ENCODE results near the gene UBAP1L. TPM values are rescaled to one million over a fixed set of nuclear protein-coding genes. Genes with fewer than 3 reads are reported as not detected.

The UBAP1L gene
- total RNA-seq, 1 donor from 2014 or later, result 1.8 TPM

DNA sequence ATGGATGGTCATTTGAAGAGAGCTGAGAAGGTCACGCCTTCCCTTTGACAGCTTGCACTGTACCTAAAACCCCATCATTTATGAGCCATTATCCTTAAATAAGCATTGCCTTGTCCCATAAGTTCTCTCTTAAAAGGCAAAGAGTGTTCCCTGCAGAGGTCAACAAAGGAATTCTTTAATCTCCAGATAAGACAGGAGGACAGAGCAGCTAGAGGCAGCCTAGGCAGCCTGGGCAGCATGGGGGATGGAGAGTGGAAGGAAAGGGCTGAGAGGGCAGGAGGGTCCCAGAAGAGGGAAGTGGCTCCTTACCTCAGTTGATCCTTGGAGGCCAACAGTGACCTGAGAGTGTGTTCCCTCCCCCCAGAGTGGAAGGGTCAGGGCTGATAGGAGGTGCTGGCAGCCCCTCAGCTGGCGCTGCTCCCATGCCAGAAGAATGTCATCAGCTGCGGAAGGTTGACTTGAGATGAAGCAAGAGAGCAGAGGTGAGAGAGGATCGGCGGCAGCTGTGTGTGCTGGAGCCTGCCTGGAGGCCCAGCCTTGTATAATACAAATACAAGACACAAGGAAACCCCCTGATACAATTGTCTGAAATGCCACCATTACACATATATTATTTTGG is 25.7 kb downstream of the UBAP1L start:
- Mint-ChIP-seq H3K27ac (ENCODE audit: unreplicated experiment) (no peak overlapping the region), H3K9me3 (ENCODE audit: unreplicated experiment) (no peaks in the 10 kb centered on the region), H3K36me3 (ENCODE audit: low read depth, unreplicated experiment) (peaks cover 6% of the 10 kb centered on the region), H3K27me3 (ENCODE audit: low read depth, unreplicated experiment) (peaks cover 55% of the 10 kb centered on the region), H3K4me1 (ENCODE audit: low read depth, unreplicated experiment) (peaks cover 2% of the 10 kb centered on the region), H3K4me3 (ENCODE audit: unreplicated experiment) (no peak overlapping the region)
- Histone ChIP-seq H3K27ac (ENCODE audit: low read depth, low read length) (no peak overlapping the region), H3K27me3 (ENCODE audit: insufficient read depth, low read length) (peaks cover 12% of the 10 kb centered on the region), H3K9ac (ENCODE audit: low read length) (no peak overlapping the region), H3K4me2 (ENCODE audit: low read length) (no peak overlapping the region), H3K4me1 (ENCODE audit: insufficient read depth, low read length) (no peaks in the 10 kb centered on the region), H3K36me3 (ENCODE audit: insufficient read depth, low read length) (no peaks in the 10 kb centered on the region), H4K20me1 (ENCODE audit: insufficient read depth, low read length) (no peaks in the 10 kb centered on the region), H3K4me3 (ENCODE audit: insufficient read depth, low read depth, low read length) (no peak overlapping the region), H3K79me2 (ENCODE audit: insufficient read depth, low read length) (no peaks in the 10 kb centered on the region), H3K9me3 (ENCODE audit: insufficient read depth, low read depth, low read length) (no peaks in the 10 kb centered on the region), H2AFZ (ENCODE audit: low read depth, low read length) (no peak overlapping the region)
- no peak for TF ChIP-seq EZH2 (IDR thresholded peaks at IDR 0.05; ENCODE audit: insufficient read depth, low read length)
- TF ChIP-seq, protein P1, sequence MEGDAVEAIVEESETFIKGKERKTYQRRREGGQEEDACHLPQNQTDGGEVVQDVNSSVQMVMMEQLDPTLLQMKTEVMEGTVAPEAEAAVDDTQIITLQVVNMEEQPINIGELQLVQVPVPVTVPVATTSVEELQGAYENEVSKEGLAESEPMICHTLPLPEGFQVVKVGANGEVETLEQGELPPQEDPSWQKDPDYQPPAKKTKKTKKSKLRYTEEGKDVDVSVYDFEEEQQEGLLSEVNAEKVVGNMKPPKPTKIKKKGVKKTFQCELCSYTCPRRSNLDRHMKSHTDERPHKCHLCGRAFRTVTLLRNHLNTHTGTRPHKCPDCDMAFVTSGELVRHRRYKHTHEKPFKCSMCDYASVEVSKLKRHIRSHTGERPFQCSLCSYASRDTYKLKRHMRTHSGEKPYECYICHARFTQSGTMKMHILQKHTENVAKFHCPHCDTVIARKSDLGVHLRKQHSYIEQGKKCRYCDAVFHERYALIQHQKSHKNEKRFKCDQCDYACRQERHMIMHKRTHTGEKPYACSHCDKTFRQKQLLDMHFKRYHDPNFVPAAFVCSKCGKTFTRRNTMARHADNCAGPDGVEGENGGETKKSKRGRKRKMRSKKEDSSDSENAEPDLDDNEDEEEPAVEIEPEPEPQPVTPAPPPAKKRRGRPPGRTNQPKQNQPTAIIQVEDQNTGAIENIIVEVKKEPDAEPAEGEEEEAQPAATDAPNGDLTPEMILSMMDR (IDR thresholded peaks at IDR 0.05; ENCODE audit: insufficient read depth, low read depth, low read length), result no peak
- FAIRE-seq (no peak), DNase-seq (ENCODE audit: low read depth) (no peak)

DNA sequence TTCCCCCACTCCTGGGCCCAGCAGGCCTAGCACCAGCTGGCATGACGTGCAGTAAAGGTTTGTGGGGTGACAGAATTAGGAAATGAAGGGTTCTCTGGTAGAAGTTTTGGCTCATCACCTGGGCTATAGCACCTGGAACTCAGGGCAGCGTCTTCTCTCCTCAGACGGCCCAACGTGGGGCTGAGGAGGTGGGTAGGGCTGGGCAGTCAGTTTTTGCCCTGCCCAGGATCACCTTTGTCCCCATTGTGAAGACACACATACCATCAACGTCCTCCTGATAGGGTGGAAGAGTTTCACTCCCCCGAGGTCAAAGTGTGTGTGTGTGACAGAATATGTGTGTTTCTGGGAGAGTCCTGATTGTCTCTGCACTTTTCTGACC is 26.4 kb downstream of the UBAP1L start:
- H3K4me3 Mint-ChIP-seq (ENCODE audit: unreplicated experiment), result no peak overlapping the region
- Histone ChIP-seq H3K4me1 (ENCODE audit: insufficient read depth, low read length) (no peaks in the 10 kb centered on the region), H3K36me3 (ENCODE audit: insufficient read depth, low read length) (no peaks in the 10 kb centered on the region), H3K27me3 (ENCODE audit: insufficient read depth, low read length) (peaks cover 19% of the 10 kb centered on the region), H3K9me3 (ENCODE audit: insufficient read depth, low read depth, low read length) (no peaks in the 10 kb centered on the region), H2AFZ (ENCODE audit: low read depth, low read length) (no peak overlapping the region), H3K79me2 (ENCODE audit: insufficient read depth, low read length) (no peaks in the 10 kb centered on the region), H3K4me2 (ENCODE audit: low read length) (no peak overlapping the region), H3K4me3 (ENCODE audit: insufficient read depth, low read depth, low read length) (no peak overlapping the region), H3K9ac (ENCODE audit: low read length) (no peak overlapping the region), H4K20me1 (ENCODE audit: insufficient read depth, low read length) (no peaks in the 10 kb centered on the region), H3K27ac (ENCODE audit: low read depth, low read length) (no peak overlapping the region)
- H3K4me1 Mint-ChIP-seq (ENCODE audit: low read depth, unreplicated experiment), result peaks cover 2% of the 10 kb centered on the region
- H3K9me3 Mint-ChIP-seq (ENCODE audit: unreplicated experiment), result no peaks in the 10 kb centered on the region
- no peak overlapping the region for H3K27ac Mint-ChIP-seq (ENCODE audit: unreplicated experiment)
- no peak for FAIRE-seq
- TF ChIP-seq, protein P1 (IDR thresholded peaks at IDR 0.05; ENCODE audit: insufficient read depth, low read depth, low read length), result no peak
- TF ChIP-seq EZH2 (IDR thresholded peaks at IDR 0.05; ENCODE audit: insufficient read depth, low read length), result no peak
- DNase-seq (ENCODE audit: low read depth), result no peak
- peaks cover 60% of the 10 kb centered on the region for H3K27me3 Mint-ChIP-seq (ENCODE audit: low read depth, unreplicated experiment)
- peaks cover 4% of the 10 kb centered on the region for H3K36me3 Mint-ChIP-seq (ENCODE audit: low read depth, unreplicated experiment)

DNA sequence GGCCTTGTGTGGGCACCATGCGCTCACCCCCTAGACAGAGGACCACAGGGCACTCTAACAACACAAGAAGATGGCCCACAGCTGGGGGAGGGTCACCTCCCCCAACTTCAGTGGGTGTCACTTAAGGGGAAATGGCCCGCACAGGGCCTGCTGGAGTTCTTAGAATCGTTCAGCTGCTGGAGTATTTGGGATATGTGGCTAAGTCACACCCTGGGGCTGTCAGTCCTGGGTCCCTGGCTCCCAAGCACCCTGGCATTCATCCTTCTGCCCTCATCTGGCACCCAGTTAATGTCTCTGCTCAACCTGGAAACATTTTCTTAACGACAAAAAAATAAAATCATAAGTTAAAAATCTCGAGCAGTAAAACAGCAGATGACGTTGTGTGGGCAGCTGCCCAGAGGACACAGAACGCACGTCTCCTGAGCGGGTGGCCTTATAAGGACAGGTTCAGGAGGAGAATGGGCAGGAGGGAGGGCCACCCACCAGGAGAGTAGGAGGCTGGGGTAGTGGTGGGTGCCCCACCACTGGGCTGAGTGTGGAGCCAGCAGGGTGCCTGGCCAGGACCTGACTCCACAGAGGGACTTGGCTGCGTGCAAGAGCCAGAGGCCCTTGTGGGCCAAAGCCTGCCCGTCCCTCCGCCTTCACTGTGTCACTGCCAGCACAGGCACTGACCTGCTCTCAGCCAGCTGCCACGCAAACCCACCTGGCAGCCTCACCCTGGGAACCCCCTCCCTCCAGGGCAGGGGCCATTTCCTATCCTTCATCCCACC is 26.9 kb downstream of the UBAP1L start:
- peaks cover 23% of the 10 kb centered on the region for H3K27me3 ChIP-seq (ENCODE audit: insufficient read depth, low read length)
- H3K9ac ChIP-seq (ENCODE audit: low read length), result no peak overlapping the region
- H2AFZ ChIP-seq (ENCODE audit: low read depth, low read length), result no peak overlapping the region
- H3K27ac Mint-ChIP-seq (ENCODE audit: unreplicated experiment), result no peak overlapping the region
- H3K36me3 Mint-ChIP-seq (ENCODE audit: low read depth, unreplicated experiment), result peaks cover 2% of the 10 kb centered on the region
- no peak overlapping the region for H3K4me3 Mint-ChIP-seq (ENCODE audit: unreplicated experiment)
- H3K27ac ChIP-seq (ENCODE audit: low read depth, low read length), result no peak overlapping the region
- H3K4me1 ChIP-seq (ENCODE audit: insufficient read depth, low read length), result no peaks in the 10 kb centered on the region
- no peaks in the 10 kb centered on the region for H3K36me3 ChIP-seq (ENCODE audit: insufficient read depth, low read length)
- peaks cover 2% of the 10 kb centered on the region for H3K4me1 Mint-ChIP-seq (ENCODE audit: low read depth, unreplicated experiment)
- no peaks in the 10 kb centered on the region for H3K79me2 ChIP-seq (ENCODE audit: insufficient read depth, low read length)
- no peaks in the 10 kb centered on the region for H3K9me3 ChIP-seq (ENCODE audit: insufficient read depth, low read depth, low read length)
- no peak overlapping the region for H3K4me3 ChIP-seq (ENCODE audit: insufficient read depth, low read depth, low read length)
- H3K4me2 ChIP-seq (ENCODE audit: low read length), result no peak overlapping the region
- no peaks in the 10 kb centered on the region for H3K9me3 Mint-ChIP-seq (ENCODE audit: unreplicated experiment)
- H4K20me1 ChIP-seq (ENCODE audit: insufficient read depth, low read length), result no peaks in the 10 kb centered on the region
- DNase-seq (ENCODE audit: low read depth) (no peak), FAIRE-seq (no peak)
- TF ChIP-seq EZH2 (IDR thresholded peaks at IDR 0.05; ENCODE audit: insufficient read depth, low read length), result no peak
- TF ChIP-seq, protein P1 (IDR thresholded peaks at IDR 0.05; ENCODE audit: insufficient read depth, low read depth, low read length), result no peak
- H3K27me3 Mint-ChIP-seq (ENCODE audit: low read depth, unreplicated experiment), result peaks cover 57% of the 10 kb centered on the region

All from astrocyte (in vitro differentiated cells and primary cell).